Esophagus muscularis mucosa (tissue), 3 donors: Measurements from ENCODE around the gene NFATC2IP.

Experiments used
- EP300 ChIP-seq: sonication (generic); formaldehyde crosslinking; IDR thresholded peaks from one replicate; pipeline ENCODE4 v1.6.1; 2017; ENCODE audit warnings: antibody characterized with exemption
- TF ChIP-seq, protein P1 (sequence below), 3 experiments: fragments of 200-600 bp in 2 of 3; fragments of 450-650 bp in 1 of 3; sonication (generic) in 2 of 3; IDR thresholded peaks; one replicate each; pipeline ENCODE4 v1.5.1; 2017 to 2019; ENCODE audit warnings: antibody characterized with exemption in 3 of 3, mild to moderate bottlenecking in 2 of 3, moderate library complexity in 1 of 3

DNA sequence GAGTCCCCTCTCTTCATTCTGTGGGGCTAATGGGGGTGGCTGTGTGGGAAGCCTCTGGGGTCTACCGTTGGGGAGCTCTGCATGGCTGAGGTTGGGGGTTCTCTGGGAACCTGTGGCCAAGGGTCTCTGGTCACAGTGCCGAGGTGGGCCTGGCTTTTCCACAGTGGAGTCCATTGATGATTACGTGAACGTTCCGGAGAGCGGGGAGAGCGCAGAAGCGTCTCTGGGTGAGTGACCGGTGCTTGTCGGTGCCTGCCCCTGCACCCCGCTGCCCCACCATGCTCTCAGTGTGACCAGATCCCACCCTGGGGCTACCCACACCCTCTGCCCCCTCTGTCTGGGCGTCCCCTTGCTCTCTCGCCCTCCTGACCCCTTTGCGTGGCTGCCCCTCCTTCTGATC is 38.6 kb downstream of the NFATC2IP start:
- TF ChIP-seq, protein P1, sequence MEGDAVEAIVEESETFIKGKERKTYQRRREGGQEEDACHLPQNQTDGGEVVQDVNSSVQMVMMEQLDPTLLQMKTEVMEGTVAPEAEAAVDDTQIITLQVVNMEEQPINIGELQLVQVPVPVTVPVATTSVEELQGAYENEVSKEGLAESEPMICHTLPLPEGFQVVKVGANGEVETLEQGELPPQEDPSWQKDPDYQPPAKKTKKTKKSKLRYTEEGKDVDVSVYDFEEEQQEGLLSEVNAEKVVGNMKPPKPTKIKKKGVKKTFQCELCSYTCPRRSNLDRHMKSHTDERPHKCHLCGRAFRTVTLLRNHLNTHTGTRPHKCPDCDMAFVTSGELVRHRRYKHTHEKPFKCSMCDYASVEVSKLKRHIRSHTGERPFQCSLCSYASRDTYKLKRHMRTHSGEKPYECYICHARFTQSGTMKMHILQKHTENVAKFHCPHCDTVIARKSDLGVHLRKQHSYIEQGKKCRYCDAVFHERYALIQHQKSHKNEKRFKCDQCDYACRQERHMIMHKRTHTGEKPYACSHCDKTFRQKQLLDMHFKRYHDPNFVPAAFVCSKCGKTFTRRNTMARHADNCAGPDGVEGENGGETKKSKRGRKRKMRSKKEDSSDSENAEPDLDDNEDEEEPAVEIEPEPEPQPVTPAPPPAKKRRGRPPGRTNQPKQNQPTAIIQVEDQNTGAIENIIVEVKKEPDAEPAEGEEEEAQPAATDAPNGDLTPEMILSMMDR (IDR thresholded peaks at IDR 0.05) = no peak
- no peak for TF ChIP-seq EP300
